HEK293 (cell line): ENCODE data around the gene RTL9.

Experiments used
- FEZF1 ChIP-seq: fragments of 450-650 bp; formaldehyde crosslinking; IDR thresholded peaks from 2 replicates; pipeline ENCODE4 v1.5.1; 2016; ENCODE audit warnings: missing biosample characterization, missing genetic modification characterization
- GLI2 ChIP-seq: fragments of 450-650 bp; formaldehyde crosslinking; IDR thresholded peaks from 2 replicates; pipeline ENCODE4; 2017; ENCODE audit warnings: missing biosample characterization, missing genetic modification characterization, low read depth, borderline replicate concordance
- GLI4 ChIP-seq: fragments of 450-650 bp; formaldehyde crosslinking; IDR thresholded peaks from 2 replicates; pipeline ENCODE4 v1.5.1; 2016; ENCODE audit warnings: missing biosample characterization, missing genetic modification characterization
- GLIS1 ChIP-seq: fragments of 450-650 bp; formaldehyde crosslinking; IDR thresholded peaks from 2 replicates; pipeline ENCODE4 v1.5.1; 2016; ENCODE audit warnings: missing biosample characterization, missing genetic modification characterization
- SALL2 ChIP-seq: fragments of 450-650 bp; formaldehyde crosslinking; IDR thresholded peaks from 2 replicates; pipeline ENCODE4 v1.5.0; 2017; ENCODE audit warnings: missing biosample characterization, mild to moderate bottlenecking, missing genetic modification characterization, borderline replicate concordance
- SP2 ChIP-seq: fragments of 450-650 bp; formaldehyde crosslinking; IDR thresholded peaks from 2 replicates; pipeline ENCODE4 v1.5.1; 2016; ENCODE audit warnings: missing biosample characterization, missing genetic modification characterization
- YY1 ChIP-seq: fragments of 450-650 bp; formaldehyde crosslinking; IDR thresholded peaks from 2 replicates; pipeline ENCODE4 v1.5.1; 2018; ENCODE audit warnings: missing biosample characterization, missing genetic modification characterization
- YY2 ChIP-seq: fragments of 450-650 bp; formaldehyde crosslinking; IDR thresholded peaks from 2 replicates; pipeline ENCODE4 v1.5.1; 2016; ENCODE audit warnings: missing biosample characterization, missing genetic modification characterization
- ZBTB1 ChIP-seq: fragments of 450-650 bp; formaldehyde crosslinking; IDR thresholded peaks from 2 replicates; pipeline ENCODE4 v1.5.1; 2016; ENCODE audit warnings: missing biosample characterization, missing genetic modification characterization
- ZBTB20 ChIP-seq: fragments of 450-650 bp; formaldehyde crosslinking; IDR thresholded peaks from 2 replicates; pipeline ENCODE4 v1.5.1; 2016; ENCODE audit warnings: missing biosample characterization, missing genetic modification characterization
- ZBTB44 ChIP-seq: fragments of 450-650 bp; IDR thresholded peaks from 2 replicates; pipeline ENCODE4 v1.5.1; 2018; ENCODE audit warnings: missing biosample characterization, mild to moderate bottlenecking, missing genetic modification characterization
- ZEB2 ChIP-seq: fragments of 450-650 bp; formaldehyde crosslinking; IDR thresholded peaks from 2 replicates; pipeline ENCODE4 v1.5.1; 2016; ENCODE audit warnings: missing biosample characterization, missing genetic modification characterization
- ZFP37 ChIP-seq: fragments of 450-650 bp; formaldehyde crosslinking; IDR thresholded peaks from 2 replicates; pipeline ENCODE4 v1.5.1; 2016; ENCODE audit warnings: missing biosample characterization, missing genetic modification characterization
- ZFP69B ChIP-seq: fragments of 450-650 bp; formaldehyde crosslinking; IDR thresholded peaks from 2 replicates; pipeline ENCODE4 v1.5.1; 2016; ENCODE audit warnings: missing biosample characterization, missing genetic modification characterization
- ZNF24 ChIP-seq: fragments of 450-650 bp; formaldehyde crosslinking; IDR thresholded peaks from 2 replicates; pipeline ENCODE4 v1.5.1; 2016; ENCODE audit warnings: missing biosample characterization, missing genetic modification characterization
- ZNF248 ChIP-seq: fragments of 450-650 bp; formaldehyde crosslinking; IDR thresholded peaks from 2 replicates; pipeline ENCODE4 v1.5.1; 2017; ENCODE audit warnings: missing biosample characterization, missing genetic modification characterization
- ZNF274 ChIP-seq, 2 experiments: fragments of 200-500 bp in 1 of 2; fragments of 450-650 bp in 1 of 2; sonication (Bioruptor generic) in 1 of 2; formaldehyde crosslinking in 1 of 2; IDR thresholded peaks; 2 replicates each; pipeline versions ENCODE4 v1.5.1 to v1.6.1; 2014 to 2016; ENCODE audit warnings: borderline replicate concordance in 1 of 2, inconsistent platforms in 1 of 2, low read length in 1 of 2, missing biosample characterization in 1 of 2, missing genetic modification characterization in 1 of 2
- ZNF311 ChIP-seq: fragments of 450-650 bp; formaldehyde crosslinking; IDR thresholded peaks from 2 replicates; pipeline ENCODE4 v1.5.1; 2017; ENCODE audit warnings: missing biosample characterization, missing genetic modification characterization, borderline replicate concordance
- ZNF341 ChIP-seq: fragments of 450-650 bp; formaldehyde crosslinking; IDR thresholded peaks from 2 replicates; pipeline ENCODE4; 2016; ENCODE audit warnings: low read depth, missing biosample characterization, missing genetic modification characterization
- ZNF394 ChIP-seq: fragments of 450-650 bp; formaldehyde crosslinking; IDR thresholded peaks from 2 replicates; pipeline ENCODE4 v1.5.1; 2016; ENCODE audit warnings: missing biosample characterization, missing genetic modification characterization, mild to moderate bottlenecking, moderate library complexity, borderline replicate concordance
- ZNF433 ChIP-seq: fragments of 450-650 bp; formaldehyde crosslinking; IDR thresholded peaks from 2 replicates; pipeline ENCODE4 v1.5.1; 2016; ENCODE audit warnings: missing biosample characterization, missing genetic modification characterization, low read depth
- ZNF449 ChIP-seq: fragments of 450-650 bp; formaldehyde crosslinking; IDR thresholded peaks from 2 replicates; pipeline ENCODE4 v1.5.1; 2017; ENCODE audit warnings: missing biosample characterization, mild to moderate bottlenecking, missing genetic modification characterization, moderate library complexity
- ZNF514 ChIP-seq: fragments of 450-650 bp; formaldehyde crosslinking; IDR thresholded peaks from 2 replicates; pipeline ENCODE4 v1.5.1; 2016; ENCODE audit warnings: missing biosample characterization, missing genetic modification characterization
- ZNF549 ChIP-seq: fragments of 450-650 bp; IDR thresholded peaks from 2 replicates; pipeline ENCODE4 v1.5.1; 2018; ENCODE audit warnings: missing biosample characterization, missing genetic modification characterization, mild to moderate bottlenecking, inconsistent platforms, moderate library complexity
- ZNF555 ChIP-seq: fragments of 450-650 bp; formaldehyde crosslinking; conservative IDR thresholded peaks from 2 replicates; pipeline ENCODE4 v1.5.1; 2017; ENCODE audit warnings: missing biosample characterization, mild to moderate bottlenecking, missing genetic modification characterization, inconsistent platforms
- ZNF558 ChIP-seq: fragments of 450-650 bp; formaldehyde crosslinking; IDR thresholded peaks from 2 replicates; pipeline ENCODE4 v1.5.1; 2016; ENCODE audit warnings: missing biosample characterization, missing genetic modification characterization
- ZNF561 ChIP-seq: fragments of 450-650 bp; IDR thresholded peaks from 2 replicates; pipeline ENCODE4 v1.5.1; 2018; ENCODE audit warnings: missing biosample characterization, missing genetic modification characterization, borderline replicate concordance
- ZNF626 ChIP-seq: fragments of 450-650 bp; sonication (Bioruptor Pico); formaldehyde crosslinking; IDR thresholded peaks from 2 replicates; pipeline ENCODE4 v1.5.1; 2018; ENCODE audit warnings: missing biosample characterization, missing genetic modification characterization, inconsistent platforms
- ZNF629 ChIP-seq: fragments of 450-650 bp; formaldehyde crosslinking; IDR thresholded peaks from 2 replicates; pipeline ENCODE4 v1.5.1; 2017; ENCODE audit warnings: missing biosample characterization, missing genetic modification characterization
- ZNF660 ChIP-seq: fragments of 450-650 bp; IDR thresholded peaks from 2 replicates; pipeline ENCODE4 v1.5.1; 2018; ENCODE audit warnings: missing biosample characterization, mild to moderate bottlenecking, missing genetic modification characterization
- ZXDB ChIP-seq: fragments of 450-650 bp; formaldehyde crosslinking; IDR thresholded peaks from 2 replicates; pipeline ENCODE4 v1.5.1; 2016; ENCODE audit warnings: missing biosample characterization, missing genetic modification characterization
- TF ChIP-seq, protein P1 (sequence below): fragments of 450-650 bp; formaldehyde crosslinking; IDR thresholded peaks from 2 replicates; pipeline ENCODE4 v1.5.1; 2016; ENCODE audit warnings: missing biosample characterization, missing genetic modification characterization
- TF ChIP-seq, protein P2 (sequence below): fragments of 450-650 bp; formaldehyde crosslinking; IDR thresholded peaks from 2 replicates; pipeline ENCODE4 v1.5.1; 2016; ENCODE audit warnings: missing biosample characterization, missing genetic modification characterization

The RTL9 gene

GRCh38 chrX:110320381-110320987 lies 38.2 kb upstream of the RTL9 start (continued):
- TF ChIP-seq ZNF449 (tag by site-specific recombination) (no peak), ZNF626 (tag by site-specific recombination) (no peak), YY2 (tag by site-specific recombination) (no peak), ZNF341 (tag by site-specific recombination) (no peak), FEZF1 (tag by site-specific recombination) (0 out of 2 replicates have a peak, but pooled peaks have one; percentile 26), ZNF274 (IDR thresholded peaks at IDR 0.05; ENCODE audit: low read length) (no peak), ZNF274 (tag by site-specific recombination; IDR thresholded peaks at IDR 0.05; ENCODE audit: borderline replicate concordance) (no peak), ZFP69B (tag by site-specific recombination) (no peak), ZNF394 (tag by site-specific recombination) (no peak), GLI4 (tag by site-specific recombination) (no peak), ZNF555 (tag by site-specific recombination) (no peak), ZNF629 (peak; percentile 52), ZNF561 (no peak), ZNF248 (tag by site-specific recombination) (no peak), ZNF549 (tag by site-specific recombination) (no peak), ZNF311 (tag by site-specific recombination) (no peak), ZNF514 (tag by site-specific recombination) (no peak), ZEB2 (no peak), ZNF660 (tag by site-specific recombination) (no peak), ZNF433 (tag by site-specific recombination) (no peak), ZNF24 (tag by site-specific recombination) (no peak), YY1 (tag by site-specific recombination) (no peak), GLI2 (tag by site-specific recombination) (0 out of 2 replicates have a peak, but pooled peaks have one; percentile 24), ZBTB1 (tag by site-specific recombination) (no peak), ZBTB20 (tag by site-specific recombination) (no peak), ZBTB44 (tag by site-specific recombination) (no peak), SP2 (tag by site-specific recombination) (no peak), GLIS1 (tag by site-specific recombination) (no peak), SALL2 (tag by site-specific recombination) (no peak), ZXDB (no peak), ZNF558 (no peak), ZFP37 (tag by site-specific recombination) (no peak)
- TF ChIP-seq, protein P1, sequence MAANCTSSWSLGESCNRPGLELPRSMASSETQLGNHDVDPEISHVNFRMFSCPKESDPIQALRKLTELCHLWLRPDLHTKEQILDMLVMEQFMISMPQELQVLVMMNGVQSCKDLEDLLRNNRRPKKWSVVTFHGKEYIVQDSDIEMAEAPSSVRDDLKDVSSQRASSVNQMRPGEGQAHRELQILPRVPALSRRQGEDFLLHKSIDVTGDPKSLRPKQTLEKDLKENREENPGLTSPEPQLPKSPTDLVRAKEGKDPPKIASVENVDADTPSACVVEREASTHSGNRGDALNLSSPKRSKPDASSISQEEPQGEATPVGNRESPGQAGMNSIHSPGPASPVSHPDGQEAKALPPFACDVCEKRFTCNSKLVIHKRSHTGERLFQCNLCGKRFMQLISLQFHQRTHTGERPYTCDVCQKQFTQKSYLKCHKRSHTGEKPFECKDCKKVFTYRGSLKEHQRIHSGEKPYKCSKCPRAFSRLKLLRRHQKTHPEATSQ (tag by site-specific recombination): no peak
- TF ChIP-seq, protein P2, sequence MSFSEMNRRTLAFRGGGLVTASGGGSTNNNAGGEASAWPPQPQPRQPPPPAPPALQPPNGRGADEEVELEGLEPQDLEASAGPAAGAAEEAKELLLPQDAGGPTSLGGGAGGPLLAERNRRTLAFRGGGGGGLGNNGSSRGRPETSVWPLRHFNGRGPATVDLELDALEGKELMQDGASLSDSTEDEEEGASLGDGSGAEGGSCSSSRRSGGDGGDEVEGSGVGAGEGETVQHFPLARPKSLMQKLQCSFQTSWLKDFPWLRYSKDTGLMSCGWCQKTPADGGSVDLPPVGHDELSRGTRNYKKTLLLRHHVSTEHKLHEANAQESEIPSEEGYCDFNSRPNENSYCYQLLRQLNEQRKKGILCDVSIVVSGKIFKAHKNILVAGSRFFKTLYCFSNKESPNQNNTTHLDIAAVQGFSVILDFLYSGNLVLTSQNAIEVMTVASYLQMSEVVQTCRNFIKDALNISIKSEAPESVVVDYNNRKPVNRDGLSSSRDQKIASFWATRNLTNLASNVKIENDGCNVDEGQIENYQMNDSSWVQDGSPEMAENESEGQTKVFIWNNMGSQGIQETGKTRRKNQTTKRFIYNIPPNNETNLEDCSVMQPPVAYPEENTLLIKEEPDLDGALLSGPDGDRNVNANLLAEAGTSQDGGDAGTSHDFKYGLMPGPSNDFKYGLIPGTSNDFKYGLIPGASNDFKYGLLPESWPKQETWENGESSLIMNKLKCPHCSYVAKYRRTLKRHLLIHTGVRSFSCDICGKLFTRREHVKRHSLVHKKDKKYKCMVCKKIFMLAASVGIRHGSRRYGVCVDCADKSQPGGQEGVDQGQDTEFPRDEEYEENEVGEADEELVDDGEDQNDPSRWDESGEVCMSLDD: no peak
